AG04449 (cell line): ENCODE data around the gene GRIA1.
A peak's percentile ranks its signal among the peaks of the same experiment; 100 is the strongest.

Experiments
- CTCF ChIA-PET: fragments of 350-600 bp; formaldehyde crosslinking; extraction: SDS; loops from one replicate; lab custom pipeline; 2021; ENCODE audit warnings: antibody characterized with exemption; lab: Yijun Ruan, JAX
- POLR2A ChIA-PET: fragments of 400-600, 350-600 bp; formaldehyde crosslinking; extraction: SDS; loops from one replicate; lab custom pipeline; 2020; ENCODE audit warnings: antibody characterized with exemption, inconsistent platforms; lab: Yijun Ruan, JAX
- DNase-seq: peaks from one replicate; pipeline ENCODE4 v3.0.0-alpha.2; 2010; ENCODE audit warnings: low read depth, low spot score
- H3K4me3 ChIP-seq: 2 replicates; pipeline ENCODE4 v1.5.1; 2011; ENCODE audit warnings: low read depth, mild to moderate bottlenecking, control low read depth, low read length
- CTCF ChIP-seq: IDR thresholded peaks from one replicate; pipeline ENCODE4 v1.5.1; 2011; ENCODE audit warnings: mild to moderate bottlenecking, moderate library complexity, low read length, control low read depth, inconsistent platforms; ENCODE audit not compliant: insufficient read depth; ENCODE audit errors: missing control alignments

GRIA1 gene

DNA sequence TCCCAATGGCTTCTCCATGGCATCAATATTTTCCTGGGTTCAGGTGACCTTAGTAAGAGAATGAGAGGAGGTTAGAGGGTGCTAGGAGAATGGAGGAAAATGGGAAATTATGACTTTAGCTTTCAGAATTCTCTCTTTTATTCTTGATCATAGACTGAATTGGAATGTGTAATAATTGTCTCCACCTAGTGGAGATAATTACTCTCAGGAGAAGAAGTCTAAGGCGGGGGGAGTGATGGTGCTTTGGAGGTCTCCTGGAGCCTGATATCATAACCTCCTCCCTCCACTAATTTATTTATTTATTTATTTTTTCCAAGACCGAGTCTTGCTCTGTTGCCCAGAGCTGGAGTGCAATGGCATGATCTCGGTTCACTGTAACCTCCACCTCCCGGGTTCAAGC lies 221.3 kb downstream of the GRIA1 start:
- ChIA-PET CTCF (interaction anchor here (0.5 to 1.8 kb wide), 10 partner anchors 9 to 1151 kb away, joined by 3 to 16 read pairs (median 4); no protein-coding TSS in a partner anchor), POLR2A (no interaction called here)
- DNase-seq: no peak
- no peak overlapping the region for H3K4me3 ChIP-seq
- TF ChIP-seq CTCF: no peak

DNA sequence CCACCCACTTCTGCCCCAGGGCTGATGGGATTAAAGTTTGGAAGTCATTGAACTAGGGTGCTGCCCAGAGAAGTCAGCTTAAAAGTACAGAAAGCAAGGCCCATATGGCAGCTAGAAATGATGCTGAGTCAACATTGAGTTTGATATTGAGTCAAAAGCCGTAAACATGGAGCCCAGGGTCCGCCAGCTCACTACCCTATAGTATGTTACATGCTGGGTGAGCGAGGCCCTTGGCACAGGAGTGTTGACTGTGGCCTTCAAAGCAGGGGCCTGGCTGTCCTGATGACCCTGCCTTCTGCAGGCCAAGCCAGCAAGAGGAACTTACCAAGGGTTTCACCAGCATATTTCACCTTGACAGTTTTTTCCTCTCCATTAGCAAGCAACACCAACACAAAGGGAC lies 222.5 kb downstream of the GRIA1 start:
- DNase-seq: no peak
- ChIA-PET POLR2A (no interaction called here), CTCF (interaction anchor here (0.7 to 1.8 kb wide), 4 partner anchors 10 to 252 kb away, joined by 3 to 16 read pairs (median 4); no protein-coding TSS in a partner anchor)
- H3K4me3 ChIP-seq: no peak overlapping the region
- no peak for TF ChIP-seq CTCF

DNA sequence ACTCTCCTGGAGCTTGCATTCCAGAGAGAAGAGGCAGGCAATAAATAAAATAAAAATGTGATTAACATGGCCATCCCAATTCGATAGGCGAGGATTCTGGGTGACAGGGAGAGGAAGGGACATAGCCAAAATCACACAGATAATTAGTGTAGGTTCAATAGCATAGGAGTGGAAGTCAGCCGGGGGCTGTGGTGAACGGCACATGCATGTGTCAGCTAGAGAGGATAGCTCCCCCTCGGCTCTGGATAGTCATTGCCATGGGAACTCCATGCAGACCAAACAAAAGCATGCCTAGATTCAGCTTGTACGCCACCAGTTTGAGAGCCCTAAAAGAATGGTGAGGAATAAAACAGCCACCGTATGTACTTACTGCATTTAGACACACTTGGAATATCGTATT lies 223.5 kb downstream of the GRIA1 start:
- no peak overlapping the region for H3K4me3 ChIP-seq
- TF ChIP-seq CTCF: no peak
- CTCF ChIA-PET: interaction anchor here (0.8 to 2.4 kb wide), 4 partner anchors 216 to 311 kb away, joined by 3 to 10 read pairs (median 4); no protein-coding TSS in a partner anchor
- no peak for DNase-seq
- POLR2A ChIA-PET: interaction anchor here (0.6 kb wide), 1 partner anchor 183 kb away, joined by 3 read pairs; no protein-coding TSS in a partner anchor

DNA sequence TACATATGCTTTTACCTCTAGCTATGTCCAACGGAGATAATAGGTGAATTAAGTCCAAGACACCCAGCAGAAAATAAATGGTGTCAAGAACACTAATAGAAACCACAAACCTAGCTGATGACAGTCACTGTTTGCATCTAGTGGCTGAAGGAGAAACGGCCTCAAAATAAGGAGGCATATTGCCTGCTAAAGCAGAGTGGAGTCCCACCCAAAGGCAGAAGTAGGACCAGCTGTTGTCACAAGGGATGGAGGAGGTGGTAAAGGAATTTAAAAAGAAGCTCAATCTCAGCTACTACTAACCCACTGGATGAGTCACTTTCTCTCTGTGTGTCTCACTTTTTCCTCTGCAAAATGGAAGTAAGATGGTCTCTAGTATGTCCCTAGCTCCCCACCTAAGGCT lies 224.3 kb downstream of the GRIA1 start:
- peak; percentile 4 for DNase-seq
- ChIA-PET POLR2A (no interaction called here), CTCF (interaction anchor here (1.1 to 2.4 kb wide), 5 partner anchors 18 to 1154 kb away, joined by 3 to 10 read pairs (median 4); no protein-coding TSS in a partner anchor)
- no peak overlapping the region for H3K4me3 ChIP-seq
- TF ChIP-seq CTCF: no peak

DNA sequence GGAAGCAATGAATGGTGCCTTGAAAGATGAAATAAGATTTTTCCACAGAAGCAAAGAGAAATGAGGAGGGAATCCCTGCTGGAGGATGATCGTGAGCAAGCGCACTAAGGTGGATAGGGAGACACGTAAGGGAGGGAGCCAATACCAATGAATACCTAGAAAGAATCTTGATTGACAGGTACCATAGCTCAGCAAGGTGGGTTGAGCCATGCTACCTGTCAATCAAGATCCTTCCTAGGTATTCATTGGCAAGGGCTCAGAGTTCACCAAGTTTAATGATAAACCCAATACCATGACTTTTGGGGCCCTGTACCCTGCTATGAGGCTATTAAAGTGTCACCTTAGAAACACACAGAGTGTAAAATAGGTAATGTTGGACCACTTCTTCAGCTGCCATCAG lies 226.8 kb downstream of the GRIA1 start:
- POLR2A ChIA-PET: no interaction called here
- TF ChIP-seq CTCF: no peak
- no peak overlapping the region for H3K4me3 ChIP-seq
- DNase-seq: no peak
- CTCF ChIA-PET: no interaction called here

DNA sequence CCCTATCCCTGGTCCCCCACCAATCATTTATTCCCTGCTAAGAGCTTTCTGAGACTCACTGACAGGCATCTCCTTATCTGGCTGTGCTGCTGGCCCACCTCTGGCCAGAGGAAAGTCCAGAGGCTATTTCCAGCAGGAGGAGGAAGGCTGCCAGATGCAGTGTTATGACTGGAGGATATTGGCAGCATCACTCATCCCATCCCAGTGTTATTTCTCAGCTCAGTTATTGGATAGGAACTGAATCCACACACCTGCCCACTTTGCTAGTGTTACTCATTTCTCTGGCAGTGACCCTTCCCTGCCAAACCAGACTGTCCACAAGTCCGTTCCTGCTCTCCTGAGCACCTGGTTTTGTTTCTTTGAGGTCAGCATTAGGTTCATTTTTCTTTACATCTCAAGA lies 228.2 kb downstream of the GRIA1 start:
- CTCF ChIA-PET: no interaction called here
- no peak for DNase-seq
- H3K4me3 ChIP-seq: no peak overlapping the region
- TF ChIP-seq CTCF: no peak
- POLR2A ChIA-PET: no interaction called here
